SK-N-SH (cell line): ENCODE measurements around the gene MRPS22. TPM values are rescaled to one million over a fixed set of nuclear protein-coding genes. Genes with fewer than 3 reads are reported as not detected.

Source experiments
- CTCF ChIA-PET: fragments of 300-600, 350-600 bp; formaldehyde crosslinking; extraction: SDS; loops from one replicate; lab custom pipeline; 2021; lab: Yijun Ruan, JAX
- POLR2A ChIA-PET: fragments of 350-600 bp; sonication (Branson Sonifier 250); formaldehyde crosslinking; extraction: SDS; loops from one replicate; lab custom pipeline; 2020; ENCODE audit warnings: antibody characterized with exemption, inconsistent platforms; lab: Yijun Ruan, JAX
- DNase-seq: peaks from one replicate; pipeline ENCODE4 v3.0.0; 2012
- H2AFZ ChIP-seq: fragments of 200-600 bp; sonication (generic); 2 replicates; pipeline ENCODE4 v1.8.1; 2016; ENCODE audit warnings: antibody characterized with exemption, mild to moderate bottlenecking, low read depth
- H3F3A ChIP-seq: fragments of 200-600 bp; sonication (generic); replicated peaks from 2 replicates; pipeline ENCODE3; 2016; ENCODE audit warnings: antibody characterized with exemption, mild to moderate bottlenecking; ENCODE audit not compliant: insufficient read depth
- H3K27ac ChIP-seq, 2 experiments: fragments of 200-500 bp in 1 of 2; fragments of 200-600 bp in 1 of 2; sonication (Bioruptor generic) in 1 of 2; sonication (generic), shearing (Covaris generic) in 1 of 2; 2 replicates each; pipeline versions ENCODE4 v1.5.1 to v1.6.1; 2014 to 2016; ENCODE audit warnings: low read depth in 2 of 2, inconsistent platforms in 1 of 2, low read length in 1 of 2, mild to moderate bottlenecking in 1 of 2, mixed read lengths in 1 of 2
- H3K27me3 ChIP-seq: fragments of 200-600 bp; sonication (generic), shearing (Covaris generic); 2 replicates; pipeline ENCODE4 v1.6.1; 2016; ENCODE audit warnings: mixed run types; ENCODE audit not compliant: insufficient read depth
- H3K36me3 ChIP-seq, 2 experiments: fragments of 200-500 bp in 1 of 2; fragments of 200-600 bp in 1 of 2; sonication (Bioruptor generic) in 1 of 2; sonication (generic) in 1 of 2; replicated peaks in 1 of 2; 2 replicates each; pipeline versions ENCODE3 to v1.5.1; 2014 to 2016; ENCODE audit warnings: low read length in 1 of 2, mild to moderate bottlenecking in 1 of 2; ENCODE audit not compliant: insufficient read depth in 2 of 2, control insufficient read depth in 1 of 2
- H3K4me1 ChIP-seq, 2 experiments: fragments of 200-500 bp in 1 of 2; fragments of 200-600 bp in 1 of 2; sonication (Bioruptor generic) in 1 of 2; sonication (generic), shearing (Covaris generic) in 1 of 2; 2 replicates each; pipeline versions ENCODE4 v1.5.1 to v1.6.1; 2014 to 2016; ENCODE audit warnings: low read depth in 1 of 2, low read length in 1 of 2, mixed run types in 1 of 2; ENCODE audit not compliant: insufficient read depth in 2 of 2, control insufficient read depth in 1 of 2
- H3K4me2 ChIP-seq: fragments of 200-600 bp; sonication (generic), shearing (Covaris generic); 2 replicates; pipeline ENCODE4 v1.6.1; 2017; ENCODE audit warnings: mixed run types
- H3K4me3 ChIP-seq, 2 experiments: fragments of 200-500 bp in 1 of 2; fragments of 200-600 bp in 1 of 2; sonication (Bioruptor generic) in 1 of 2; sonication (generic), shearing (Covaris generic) in 1 of 2; 2 replicates each; pipeline versions ENCODE4 v1.5.1 to v1.8.1; 2014 to 2016; ENCODE audit warnings: low read depth in 2 of 2, inconsistent platforms in 1 of 2, low read length in 1 of 2, mild to moderate bottlenecking in 1 of 2, mixed read lengths in 1 of 2, moderate library complexity in 1 of 2
- H3K79me2 ChIP-seq: fragments of 200-600 bp; sonication (generic); 2 replicates; pipeline ENCODE4 v1.8.1; 2017; ENCODE audit warnings: mild to moderate bottlenecking; ENCODE audit not compliant: insufficient read depth
- H3K9ac ChIP-seq: fragments of 200-600 bp; sonication (generic); 2 replicates; pipeline ENCODE4 v1.6.1; 2017; ENCODE audit warnings: mixed run types
- H3K9me2 ChIP-seq: fragments of 200-600 bp; sonication (generic); 2 replicates; pipeline ENCODE4 v1.6.1; 2017; ENCODE audit warnings: mixed run types
- H3K9me3 ChIP-seq: fragments of 200-600 bp; sonication (generic); 2 replicates; pipeline ENCODE4 v1.6.1; 2017; ENCODE audit warnings: mixed run types, mild to moderate bottlenecking, moderate library complexity
- H4K20me1 ChIP-seq: fragments of 200-600 bp; sonication (generic); 2 replicates; pipeline ENCODE4 v1.6.1; 2017; ENCODE audit warnings: mild to moderate bottlenecking, mixed run types; ENCODE audit not compliant: insufficient read depth
- ELF1 ChIP-seq: IDR thresholded peaks from 2 replicates; pipeline ENCODE4 v1.4.0; 2012
- EP300 ChIP-seq, 2 experiments: IDR thresholded peaks; 2 replicates each; pipeline versions ENCODE4 v1.4.0 to v1.6.1; 2012; ENCODE audit warnings: borderline replicate concordance in 1 of 2, low read depth in 1 of 2, low read length in 1 of 2
- FOSL2 ChIP-seq: IDR thresholded peaks from 2 replicates; pipeline ENCODE4 v1.4.0; 2012; ENCODE audit warnings: low read depth, mild to moderate bottlenecking, moderate library complexity, borderline replicate concordance
- FOXJ3 ChIP-seq: sonication (generic); formaldehyde crosslinking; IDR thresholded peaks from 2 replicates; pipeline ENCODE4 v1.5.1; 2020; ENCODE audit warnings: mild to moderate bottlenecking, missing genetic modification reagents
- FOXM1 ChIP-seq: IDR thresholded peaks from 2 replicates; pipeline ENCODE4 v1.4.0; 2012; ENCODE audit warnings: low read depth, mild to moderate bottlenecking
- GABPA ChIP-seq: IDR thresholded peaks from 2 replicates; pipeline ENCODE4 v1.4.0; 2012; ENCODE audit warnings: low read depth, mild to moderate bottlenecking
- JUND ChIP-seq: IDR thresholded peaks from 2 replicates; pipeline ENCODE4 v1.4.0; 2012
- MAX ChIP-seq: IDR thresholded peaks from 2 replicates; pipeline ENCODE4 v1.4.0; 2012; ENCODE audit warnings: low read depth
- MEF2A ChIP-seq: IDR thresholded peaks from 2 replicates; pipeline ENCODE4 v1.4.0; 2012; ENCODE audit warnings: low read depth, borderline replicate concordance
- MXI1 ChIP-seq: IDR thresholded peaks from 2 replicates; pipeline ENCODE4 v1.6.1; 2012; ENCODE audit warnings: mild to moderate bottlenecking, low read depth, low read length, improper control_type of control experiment
- NRF1 ChIP-seq: IDR thresholded peaks from 2 replicates; pipeline ENCODE4 v1.6.1; 2012; ENCODE audit warnings: low read depth, mild to moderate bottlenecking, low read length
- PBX3 ChIP-seq: IDR thresholded peaks from 2 replicates; pipeline ENCODE4; 2012
- POLR2AphosphoS5 ChIP-seq: IDR thresholded peaks from 2 replicates; pipeline ENCODE4 v1.6.1; 2012; ENCODE audit warnings: low read depth, low read length
- RCOR1 ChIP-seq: fragments of 150-350 bp; IDR thresholded peaks from 2 replicates; pipeline ENCODE4 v1.6.1; 2017; ENCODE audit warnings: antibody characterized with exemption, low read length
- REST ChIP-seq: IDR thresholded peaks from 2 replicates; pipeline ENCODE4 v1.6.1; 2012; ENCODE audit warnings: mild to moderate bottlenecking, low read depth, low read length, moderate library complexity
- RFX5 ChIP-seq: IDR thresholded peaks from 2 replicates; pipeline ENCODE4 v1.6.1; 2012; ENCODE audit warnings: mild to moderate bottlenecking, improper control_type of control experiment, low read length
- SIN3A ChIP-seq: IDR thresholded peaks from 2 replicates; pipeline ENCODE4 v1.6.1; 2012; ENCODE audit warnings: low read depth, mild to moderate bottlenecking, low read length, moderate library complexity, borderline replicate concordance
- TEAD4 ChIP-seq: IDR thresholded peaks from 2 replicates; pipeline ENCODE4 v1.4.0; 2012; ENCODE audit warnings: mild to moderate bottlenecking, borderline replicate concordance; ENCODE audit not compliant: insufficient read depth
- USF2 ChIP-seq: fragments of 150-350 bp; IDR thresholded peaks from 2 replicates; pipeline ENCODE4 v1.6.1; 2017; ENCODE audit warnings: antibody characterized with exemption, low read length, low read depth, borderline replicate concordance
- WGBS: methylation state at CpG from one replicate; pipeline ENCODE4 v1.1.6; 2017; ENCODE audit warnings: low lambda C conversion rate; 5-methylcytosine and 5-hydroxymethylcytosine counted together
- polyA plus RNA-seq, 3 experiments: library from polyadenylated mRNA; depleted of rRNA; stranded (reverse); fragments of >200 nt; gene quantifications; 2 replicates each; pipeline ENCODE4 v1.2.3, GENCODE V29; 2012

The MRPS22 gene
- polyA plus RNA-seq, 1 of the 3 experiments (the other 2 are of a cell fraction): 50.6 TPM

GRCh38 chr3:139301183-139301582, 42.6 kb upstream of the MRPS22 start:
- DNase-seq: no peak
- Histone ChIP-seq H3K79me2 (no peaks in the 10 kb centered on the region), H3K9ac (peak overlapping the region; percentile 30; the same call in 1 of the 2 replicates), H3K4me3 (no peak overlapping the region), H3K9me3 (no peaks in the 10 kb centered on the region), H3K4me1 (peaks cover 5 to 31% of the 10 kb centered on the region in 2 experiments; a peak in 3 of 4 replicates), H2AFZ (no peak overlapping the region), H3K27ac (peak overlapping the region; percentile 25 to 87; a peak in 3 of 4 replicates)
- TF ChIP-seq JUND: no peak
- TF ChIP-seq MAX: no peak
- TF ChIP-seq FOSL2: peak; percentile 6; the same call in 1 of the 2 replicates
- TF ChIP-seq, all 33 proteins: peak for 1
- 88% methylated on average over 3 of the region's 6 CpGs for WGBS
- H3K9me2 ChIP-seq: no peaks in the 10 kb centered on the region
- peak overlapping the region; percentile 46; the same call in 1 of the 2 replicates for H3K4me2 ChIP-seq
- CTCF ChIA-PET: interaction anchor here (1.5 to 2.6 kb wide), 2 partner anchors 19 to 28 kb away, joined by 6 to 15 read pairs; no protein-coding TSS in a partner anchor
- H3K36me3 ChIP-seq: no peaks in the 10 kb centered on the region
- POLR2A ChIA-PET: no interaction called here
- peaks cover 12% of the 10 kb centered on the region for H3F3A ChIP-seq
- H3K27me3 ChIP-seq: no peaks in the 10 kb centered on the region
- no peaks in the 10 kb centered on the region for H4K20me1 ChIP-seq

GRCh38 chr3:139301654-139302053, 42.2 kb upstream of the MRPS22 start:
- peak overlapping the region; percentile 46 for H3K4me2 ChIP-seq
- no peak overlapping the region for H2AFZ ChIP-seq
- DNase-seq: no peak
- no peaks in the 10 kb centered on the region for H3K9me3 ChIP-seq
- H3K9me2 ChIP-seq: no peaks in the 10 kb centered on the region
- ChIA-PET CTCF (interaction anchor here (2.6 to 3.2 kb wide), 3 partner anchors 18 to 190 kb away, joined by 13 to 17 read pairs (median 15); no protein-coding TSS in a partner anchor), POLR2A (no interaction called here)
- WGBS: 83% methylated on average over 4 of the region's 4 CpGs
- H3K79me2 ChIP-seq: no peaks in the 10 kb centered on the region
- H4K20me1 ChIP-seq: no peaks in the 10 kb centered on the region
- no peaks in the 10 kb centered on the region for H3K36me3 ChIP-seq
- H3F3A ChIP-seq: peaks cover 12% of the 10 kb centered on the region
- no peak overlapping the region for H3K4me3 ChIP-seq
- TF ChIP-seq MEF2A (no peak), FOXM1 (no peak), FOSL2 (no peak), GABPA (no peak), MXI1 (no peak), NRF1 (no peak), SIN3A (no peak), ELF1 (no peak), USF2 (no peak), FOXJ3 (CRISPR knock-in tag) (no peak), RFX5 (no peak), TEAD4 (no peak), PBX3 (no peak), EP300 (IDR thresholded peaks at IDR 0.05; ENCODE audit: borderline replicate concordance in 1 of 2, low read depth in 1 of 2, low read length in 1 of 2) (no peak), POLR2AphosphoS5 (no peak), RCOR1 (no peak), MAX (no peak), REST (no peak)
- no peaks in the 10 kb centered on the region for H3K27me3 ChIP-seq
- peaks cover 5 to 31% of the 10 kb centered on the region in 2 experiments; a peak in 3 of 4 replicates for H3K4me1 ChIP-seq
- peak overlapping the region; percentile 65 to 87; a peak in 3 of 4 replicates for H3K27ac ChIP-seq
- H3K9ac ChIP-seq: peak overlapping the region; percentile 30; the same call in 1 of the 2 replicates
